ENCODE results near the gene RPP21.

DNA sequence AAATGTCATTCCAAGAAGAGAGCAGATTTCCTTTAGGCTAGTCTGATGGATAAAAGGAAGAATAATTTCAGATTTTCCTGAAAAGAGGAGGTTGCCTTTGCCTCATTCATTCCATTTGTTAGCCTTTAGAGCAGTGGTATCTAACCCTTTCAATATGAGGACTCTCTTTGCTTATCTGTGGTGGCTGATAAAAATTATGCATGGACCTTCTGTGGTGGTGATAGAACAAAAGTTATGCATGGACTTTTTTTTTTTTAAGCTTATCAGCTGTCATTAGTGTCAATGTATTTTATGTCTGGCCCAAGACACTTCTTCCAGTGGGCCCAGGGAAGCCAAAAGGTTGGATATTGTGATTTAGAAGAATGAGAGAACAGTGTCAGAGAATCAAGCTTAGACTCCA lies 16.6 kb upstream of the RPP21 start:
- TF ChIP-seq CTCF (IDR thresholded peaks at IDR 0.05) (no peak), POLR2A (IDR thresholded peaks at IDR 0.05) (no peak)

Measured in lower leg skin (tissue), 3 donors.